IMR-90 (cell line): ENCODE results near the gene SLC4A8. TPM values are rescaled to one million over a fixed set of nuclear protein-coding genes. Genes with fewer than 3 reads are reported as not detected.

Experiments
- ATAC-seq: fragments of 200-7000 bp; cut with Tn5 transposase; 2 replicates; pipeline ENCODE4 v1.9.1; 2020; ENCODE audit warnings: low read depth, mild to moderate bottlenecking, moderate library complexity
- BruUV-seq: library from RNA; stranded (reverse); fragments of 400-500 nt; replicated peaks from 2 replicates; lab custom pipeline; 2021; lab: Mats Ljungman, UMichigan
- CTCF ChIA-PET: fragments of 300-600 bp; formaldehyde crosslinking; extraction: SDS; loops from one replicate; lab custom pipeline; 2021; ENCODE audit warnings: antibody characterized with exemption; lab: Yijun Ruan, JAX
- POLR2A ChIA-PET: fragments of 300-600 bp; sonication (Branson Sonifier 250); formaldehyde crosslinking; loops from one replicate; lab custom pipeline; 2022; ENCODE audit warnings: antibody characterized with exemption; ENCODE audit not compliant: unreplicated experiment; lab: Charles Lee
- DNase-seq: peaks from one replicate; pipeline ENCODE4 v3.0.0; 2013
- H2AFZ ChIP-seq: replicated peaks from 2 replicates; pipeline ENCODE3; 2013; ENCODE audit warnings: low read length, mild to moderate bottlenecking; ENCODE audit not compliant: poor library complexity
- H2AK5ac ChIP-seq: 2 replicates; pipeline ENCODE4 v1.6.1; 2013; ENCODE audit warnings: low read depth, low read length, inconsistent platforms
- H2AK9ac ChIP-seq: replicated peaks from 2 replicates; pipeline ENCODE3; 2013; ENCODE audit warnings: mild to moderate bottlenecking, low read depth, low read length, moderate library complexity; ENCODE audit not compliant: poor library complexity
- H2BK120ac ChIP-seq: 2 replicates; pipeline ENCODE4 v1.6.1; 2013; ENCODE audit warnings: low read depth, low read length, inconsistent platforms
- H2BK15ac ChIP-seq: 3 replicates; pipeline ENCODE4 v1.6.1; 2013; ENCODE audit warnings: low read depth, low read length, inconsistent platforms
- H2BK20ac ChIP-seq: 2 replicates; pipeline ENCODE4 v1.6.1; 2013; ENCODE audit warnings: low read depth, mild to moderate bottlenecking, inconsistent platforms, low read length, moderate library complexity
- H2BK5ac ChIP-seq: 2 replicates; pipeline ENCODE4 v1.6.1; 2013; ENCODE audit warnings: mild to moderate bottlenecking, low read depth, low read length, inconsistent platforms; ENCODE audit not compliant: poor library complexity, severe bottlenecking
- H3K14ac ChIP-seq: replicated peaks from 2 replicates; pipeline ENCODE4 v1.6.1; 2013; ENCODE audit warnings: low read depth, low read length, inconsistent platforms
- H3K18ac ChIP-seq: 2 replicates; pipeline ENCODE4 v1.6.1; 2013; ENCODE audit warnings: low read depth, low read length, control low read depth
- H3K23ac ChIP-seq: 2 replicates; pipeline ENCODE4 v1.6.1; 2013; ENCODE audit warnings: low read depth, low read length, inconsistent platforms
- H3K27ac ChIP-seq: 2 replicates; pipeline ENCODE4 v1.5.1; 2013; ENCODE audit warnings: mild to moderate bottlenecking, control low read depth, low read length; ENCODE audit not compliant: insufficient read depth
- H3K27me3 ChIP-seq: 2 replicates; pipeline ENCODE4 v1.6.1; 2013; ENCODE audit warnings: low read length; ENCODE audit not compliant: control insufficient read depth, insufficient read depth
- H3K36me3 ChIP-seq: 2 replicates; pipeline ENCODE4 v1.6.1; 2013; ENCODE audit warnings: low read length, mixed read lengths; ENCODE audit not compliant: control insufficient read depth, insufficient read depth
- H3K4ac ChIP-seq: 2 replicates; pipeline ENCODE4 v1.6.1; 2013; ENCODE audit warnings: low read depth, low read length, inconsistent platforms
- H3K4me1 ChIP-seq: 2 replicates; pipeline ENCODE4 v1.6.1; 2013; ENCODE audit warnings: low read length, mixed read lengths; ENCODE audit not compliant: control insufficient read depth, insufficient read depth
- H3K4me2 ChIP-seq: 2 replicates; pipeline ENCODE4 v1.6.1; 2013; ENCODE audit warnings: low read depth, mild to moderate bottlenecking, control low read depth, low read length, moderate library complexity
- H3K4me3 ChIP-seq: 2 replicates; pipeline ENCODE4 v1.5.1; 2013; ENCODE audit warnings: low read depth, mild to moderate bottlenecking, control low read depth, low read length, moderate library complexity; ENCODE audit not compliant: insufficient read depth
- H3K56ac ChIP-seq: 2 replicates; pipeline ENCODE4 v1.6.1; 2013; ENCODE audit warnings: low read length, inconsistent platforms; ENCODE audit not compliant: insufficient read depth; ENCODE audit errors: extremely low read depth
- H3K79me1 ChIP-seq, 2 experiments: 2 replicates each; pipeline ENCODE4 v1.6.1; 2013; ENCODE audit warnings: low read length in 2 of 2, inconsistent platforms in 1 of 2, low read depth in 1 of 2
- H3K9ac ChIP-seq: 2 replicates; pipeline ENCODE4 v1.6.1; 2013; ENCODE audit warnings: low read depth, low read length, control low read depth
- H3K9me1 ChIP-seq: 2 replicates; pipeline ENCODE4 v1.6.1; 2013; ENCODE audit warnings: low read length, inconsistent platforms; ENCODE audit not compliant: insufficient read depth
- H3K9me3 ChIP-seq: 2 replicates; pipeline ENCODE4 v1.6.1; 2013; ENCODE audit warnings: low read length; ENCODE audit not compliant: control insufficient read depth, insufficient read depth
- H4K20me1 ChIP-seq: 2 replicates; pipeline ENCODE4 v1.6.1; 2013; ENCODE audit warnings: low read length, inconsistent platforms; ENCODE audit not compliant: insufficient read depth
- H4K5ac ChIP-seq: 2 replicates; pipeline ENCODE4 v1.6.1; 2013; ENCODE audit warnings: mild to moderate bottlenecking, low read depth, low read length, control low read depth
- H4K8ac ChIP-seq, 2 experiments: 2 replicates each; pipeline ENCODE4 v1.6.1; 2013; ENCODE audit warnings: low read depth in 2 of 2, low read length in 2 of 2, control low read depth in 1 of 2, inconsistent platforms in 1 of 2
- H4K91ac ChIP-seq: 2 replicates; pipeline ENCODE4 v1.6.1; 2013; ENCODE audit warnings: low read depth, low read length, inconsistent platforms; ENCODE audit not compliant: insufficient read depth
- BHLHE40 ChIP-seq: fragments of 150-350 bp; IDR thresholded peaks from 2 replicates; pipeline ENCODE4 v1.6.1; 2016; ENCODE audit warnings: mild to moderate bottlenecking, low read depth, low read length
- CEBPB ChIP-seq: IDR thresholded peaks from 2 replicates; pipeline ENCODE4 v1.6.1; 2012; ENCODE audit warnings: low read depth, low read length, improper control_type of control experiment
- CHD1 ChIP-seq: IDR thresholded peaks from 2 replicates; pipeline ENCODE4 v1.6.1; 2012; ENCODE audit warnings: low read depth, low read length, improper control_type of control experiment
- FOS ChIP-seq: fragments of 150-350 bp; IDR thresholded peaks from 2 replicates; pipeline ENCODE4 v1.6.1; 2016; ENCODE audit warnings: low read depth, low read length
- MAFK ChIP-seq: IDR thresholded peaks from 2 replicates; pipeline ENCODE4 v1.6.1; 2012; ENCODE audit warnings: low read depth, low read length, improper control_type of control experiment
- MAZ ChIP-seq: IDR thresholded peaks from 2 replicates; pipeline ENCODE4 v1.6.1; 2012; ENCODE audit warnings: low read depth, mild to moderate bottlenecking, low read length, improper control_type of control experiment, moderate library complexity, borderline replicate concordance
- MXI1 ChIP-seq: IDR thresholded peaks from 2 replicates; pipeline ENCODE4 v1.6.1; 2012; ENCODE audit warnings: low read depth, mild to moderate bottlenecking, low read length, moderate library complexity, borderline replicate concordance
- NFE2L2 ChIP-seq: fragments of 150-350 bp; IDR thresholded peaks from 2 replicates; pipeline ENCODE4 v1.6.1; 2016; ENCODE audit warnings: low read depth, mild to moderate bottlenecking, low read length
- POLR2A ChIP-seq: IDR thresholded peaks from 2 replicates; pipeline ENCODE4 v1.6.1; 2012; ENCODE audit warnings: mild to moderate bottlenecking, low read depth, low read length
- RAD21 ChIP-seq: IDR thresholded peaks from 2 replicates; pipeline ENCODE4 v1.6.1; 2012; ENCODE audit warnings: low read length, improper control_type of control experiment
- RCOR1 ChIP-seq: IDR thresholded peaks from 2 replicates; pipeline ENCODE4 v1.6.1; 2012; ENCODE audit warnings: mild to moderate bottlenecking, low read length, improper control_type of control experiment; ENCODE audit not compliant: insufficient replicate concordance
- RFX5 ChIP-seq: IDR thresholded peaks from 2 replicates; pipeline ENCODE4 v1.8.0; 2012; ENCODE audit warnings: low read depth, mild to moderate bottlenecking, low read length, moderate library complexity
- SMC3 ChIP-seq: fragments of 150-350 bp; IDR thresholded peaks from 2 replicates; pipeline ENCODE4 v1.6.1; 2016; ENCODE audit warnings: low read depth, mild to moderate bottlenecking, antibody characterized with exemption, low read length, moderate library complexity
- WGBS, 2 experiments: methylation state at CpG; one replicate each; pipeline versions ENCODE4 v1.1.5 to v1.1.7; 2013; ENCODE audit warnings: missing lambda C conversion rate in 2 of 2; ENCODE audit not compliant: insufficient read length in 1 of 2; ENCODE audit errors: extremely low coverage in 2 of 2; 5-methylcytosine and 5-hydroxymethylcytosine counted together
- dilution Hi-C: fragments of 300-500 bp; cut with HindIII; formaldehyde crosslinking; loops from one replicate; pipeline ENCODE4 v1.14.3; 2018; ENCODE audit warnings: low sequenced_read_pairs; ENCODE audit not compliant: unreplicated experiment
- in situ Hi-C: fragments of 300-500 bp; cut with MboI; formaldehyde crosslinking; loops from 3 replicates; pipeline ENCODE4 v1.14.3; 2019; ENCODE audit warnings: low sequenced_read_pairs, inconsistent platforms, mixed read lengths
- intact Hi-C: fragments of 100-400 bp; cut with micrococcal nuclease; formaldehyde crosslinking; loops from 2 replicates; pipeline ENCODE4 v1.10.0; 2022
- polyA plus RNA-seq, 3 experiments: library from polyadenylated mRNA; depleted of rRNA; stranded (reverse); fragments of >200 nt; gene quantifications; 2 replicates each; pipeline ENCODE4 v1.2.3, GENCODE V29; 2012; ENCODE audit warnings: low replicate concordance in 1 of 3
- total RNA-seq: library from RNA; depleted of rRNA; stranded (reverse); fragments of >200 nt; gene quantifications from 2 replicates; pipeline ENCODE4 v1.2.3, GENCODE V29; 2012
- TF ChIP-seq, protein P1 (sequence below): fragments of 150-350 bp; IDR thresholded peaks from 2 replicates; pipeline ENCODE4 v1.6.1; 2016; ENCODE audit warnings: low read depth, mild to moderate bottlenecking, low read length, moderate library complexity, borderline replicate concordance
- TF ChIP-seq, protein P2 (sequence below): conservative IDR thresholded peaks from 2 replicates; pipeline ENCODE4 v1.5.1; 2012; ENCODE audit warnings: mild to moderate bottlenecking, low read depth, low read length, improper control_type of control experiment

Gene SLC4A8
- total and polyA plus RNA-seq, 2 of the 4 experiments (the other 2 are of a cell fraction), result 3.1 to 5.2 TPM

DNA sequence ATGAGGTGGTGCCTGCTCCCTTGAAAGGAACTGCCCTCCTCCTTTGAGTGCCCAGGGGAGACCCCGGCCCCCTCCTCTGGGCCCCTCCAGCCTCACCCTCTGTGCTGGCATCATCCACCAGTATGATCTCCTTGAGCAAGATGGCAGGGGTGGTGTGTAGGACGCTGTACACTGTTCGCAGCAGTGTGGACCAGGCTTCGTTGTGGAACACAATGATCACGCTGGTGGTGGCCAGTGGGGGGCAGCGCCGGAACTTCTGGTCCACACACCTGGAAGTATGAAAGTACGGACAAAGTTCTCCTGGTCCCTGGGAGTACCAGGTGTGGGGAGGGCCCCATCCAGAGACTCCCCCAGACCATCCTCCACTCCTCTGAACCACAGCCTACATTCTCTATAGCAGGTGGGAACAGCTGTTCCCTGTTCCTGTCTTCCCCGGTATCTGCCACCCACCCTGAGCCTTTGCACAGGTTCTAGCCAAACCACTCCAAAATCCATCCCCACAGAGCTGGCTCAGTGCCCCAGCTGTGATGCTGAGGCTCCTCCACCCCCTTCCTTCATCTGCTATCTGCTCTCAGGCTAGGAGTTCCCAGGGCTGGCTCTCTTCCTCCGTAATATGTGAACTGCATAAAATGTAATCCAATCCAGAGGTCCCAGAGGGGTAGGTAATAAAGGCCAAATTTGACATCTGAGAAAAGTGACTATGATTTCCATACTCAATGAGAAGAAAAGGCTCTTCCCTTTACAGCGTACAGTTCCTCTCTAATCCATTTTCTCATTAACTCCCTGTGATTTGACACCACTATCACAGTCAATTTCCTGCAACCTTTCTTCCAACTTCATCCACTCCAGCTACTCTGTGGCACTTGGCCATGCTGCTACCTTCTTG, 47.3 kb upstream of the SLC4A8 start:
- in situ Hi-C loops, result no loop called here
- no peak for ATAC-seq
- TF ChIP-seq NFE2L2 (no peak), CHD1 (no peak), SMC3 (no peak), BHLHE40 (no peak), MAFK (no peak), RFX5 (no peak), MAZ (no peak), MXI1 (no peak), RAD21 (no peak), FOS (no peak), POLR2A (no peak), RCOR1 (no peak), CEBPB (no peak)
- TF ChIP-seq, protein P1, sequence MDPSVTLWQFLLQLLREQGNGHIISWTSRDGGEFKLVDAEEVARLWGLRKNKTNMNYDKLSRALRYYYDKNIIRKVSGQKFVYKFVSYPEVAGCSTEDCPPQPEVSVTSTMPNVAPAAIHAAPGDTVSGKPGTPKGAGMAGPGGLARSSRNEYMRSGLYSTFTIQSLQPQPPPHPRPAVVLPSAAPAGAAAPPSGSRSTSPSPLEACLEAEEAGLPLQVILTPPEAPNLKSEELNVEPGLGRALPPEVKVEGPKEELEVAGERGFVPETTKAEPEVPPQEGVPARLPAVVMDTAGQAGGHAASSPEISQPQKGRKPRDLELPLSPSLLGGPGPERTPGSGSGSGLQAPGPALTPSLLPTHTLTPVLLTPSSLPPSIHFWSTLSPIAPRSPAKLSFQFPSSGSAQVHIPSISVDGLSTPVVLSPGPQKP, result no peak
- TF ChIP-seq, protein P2, sequence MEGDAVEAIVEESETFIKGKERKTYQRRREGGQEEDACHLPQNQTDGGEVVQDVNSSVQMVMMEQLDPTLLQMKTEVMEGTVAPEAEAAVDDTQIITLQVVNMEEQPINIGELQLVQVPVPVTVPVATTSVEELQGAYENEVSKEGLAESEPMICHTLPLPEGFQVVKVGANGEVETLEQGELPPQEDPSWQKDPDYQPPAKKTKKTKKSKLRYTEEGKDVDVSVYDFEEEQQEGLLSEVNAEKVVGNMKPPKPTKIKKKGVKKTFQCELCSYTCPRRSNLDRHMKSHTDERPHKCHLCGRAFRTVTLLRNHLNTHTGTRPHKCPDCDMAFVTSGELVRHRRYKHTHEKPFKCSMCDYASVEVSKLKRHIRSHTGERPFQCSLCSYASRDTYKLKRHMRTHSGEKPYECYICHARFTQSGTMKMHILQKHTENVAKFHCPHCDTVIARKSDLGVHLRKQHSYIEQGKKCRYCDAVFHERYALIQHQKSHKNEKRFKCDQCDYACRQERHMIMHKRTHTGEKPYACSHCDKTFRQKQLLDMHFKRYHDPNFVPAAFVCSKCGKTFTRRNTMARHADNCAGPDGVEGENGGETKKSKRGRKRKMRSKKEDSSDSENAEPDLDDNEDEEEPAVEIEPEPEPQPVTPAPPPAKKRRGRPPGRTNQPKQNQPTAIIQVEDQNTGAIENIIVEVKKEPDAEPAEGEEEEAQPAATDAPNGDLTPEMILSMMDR, result no peak

More for the DNA sequence above, 47.3 kb upstream of the SLC4A8 start:
- no peak overlapping the region for H3K18ac ChIP-seq
- H2AFZ ChIP-seq, result no peak overlapping the region
- no peaks in the 10 kb centered on the region for H4K20me1 ChIP-seq
- ChIA-PET POLR2A (no interaction called here), CTCF (no interaction called here)
- H2BK20ac ChIP-seq, result no peak overlapping the region
- H2AK9ac ChIP-seq, result peak overlapping the region; percentile 46
- no peak overlapping the region for H3K9ac ChIP-seq
- no CpG with 5 or more reads among the region's 11 CpGs for WGBS, 2 experiments
- H3K4me1 ChIP-seq, result peaks cover 14% of the 10 kb centered on the region
- no peak overlapping the region for H4K91ac ChIP-seq
- intact Hi-C loops (no loop called here), dilution Hi-C loops (no loop called here)
- H3K23ac ChIP-seq, result no peak overlapping the region
- no peaks in the 10 kb centered on the region for H3K27me3 ChIP-seq
- no peaks in the 10 kb centered on the region for H3K9me3 ChIP-seq
- no peaks in the 10 kb centered on the region for H3K36me3 ChIP-seq
- H3K4me3 ChIP-seq, result no peak overlapping the region
- H3K4ac ChIP-seq, result no peak overlapping the region
- no peak overlapping the region for H2BK120ac ChIP-seq
- no peak overlapping the region; the same call in 2 of the 3 replicates for H2BK15ac ChIP-seq
- H4K5ac ChIP-seq, result no peak overlapping the region
- no TSS peak for BruUV-seq
- no peak for DNase-seq
- peaks cover 0 to 19% of the 10 kb centered on the region in 2 experiments; a peak in 1 of 4 replicates for H3K79me1 ChIP-seq
- no peak overlapping the region for H2BK5ac ChIP-seq
- H3K9me1 ChIP-seq, result peaks cover 17% of the 10 kb centered on the region
- H3K56ac ChIP-seq, result no peak overlapping the region
- H3K4me2 ChIP-seq, result no peak overlapping the region
- H4K8ac ChIP-seq, result no peak overlapping the region
- H2AK5ac ChIP-seq, result 0 out of 2 replicates have a peak overlapping the region, but pooled peaks have one; percentile 25
- no peak overlapping the region for H3K27ac ChIP-seq
- no peak overlapping the region for H3K14ac ChIP-seq
